Stimulated activated naive CD8-positive, alpha-beta T cell treated with anti-CD3 and anti-CD28 coated beads, Interleukin-15, amount 100 ng/mL, for 72 hours (primary cell): ENCODE data around the gene GNAS-AS1.
A peak's percentile ranks its signal among the peaks of the same experiment; 100 is the strongest.

Source experiments
- ATAC-seq: fragments of 150-1000 bp; cut with Tn5 transposase; 2 replicates; pipeline ENCODE4 v1.10.0; 2021; ENCODE audit warnings: mild to moderate bottlenecking, moderate library complexity
- DNase-seq, 2 donors: peaks; one replicate each; pipeline ENCODE4 v3.0.0; 2021 to 2022
- H3K27ac Mint-ChIP-seq, 2 donors: one replicate each; pipeline ENCODE4 v1.8.0; 2022; ENCODE audit warnings: mild to moderate bottlenecking in 2 of 2, mixed read lengths in 2 of 2, moderate library complexity in 2 of 2
- H3K27me3 Mint-ChIP-seq: one replicate; pipeline ENCODE4 v1.8.0; 2022; ENCODE audit warnings: mixed read lengths
- H3K4me1 Mint-ChIP-seq: one replicate; pipeline ENCODE4 v1.8.0; 2022; ENCODE audit warnings: mild to moderate bottlenecking, mixed read lengths
- H3K4me3 Mint-ChIP-seq, 2 donors: one replicate each; pipeline ENCODE4 v1.8.0; 2022; ENCODE audit warnings: mild to moderate bottlenecking in 2 of 2, mixed read lengths in 2 of 2, moderate library complexity in 1 of 2
- H3K9me3 Mint-ChIP-seq, 2 donors: one replicate each; pipeline ENCODE4 v1.8.0; 2022; ENCODE audit warnings: mixed read lengths in 2 of 2

GNAS-AS1 gene

GRCh38 chr20:58876437-58876836 is 25.7 kb upstream of the GNAS-AS1 start:
- H3K9me3 Mint-ChIP-seq: no peaks in the 10 kb centered on the region
- H3K27me3 Mint-ChIP-seq: no peaks in the 10 kb centered on the region
- ATAC-seq (no peak), DNase-seq (no peak)
- H3K27ac Mint-ChIP-seq: no peak overlapping the region
- peaks cover 30% of the 10 kb centered on the region for H3K4me1 Mint-ChIP-seq
- no peak overlapping the region for H3K4me3 Mint-ChIP-seq

- Mint-ChIP-seq H3K4me3 (no peak overlapping the region), H3K27me3 (no peaks in the 10 kb centered on the region), H3K27ac (no peak overlapping the region), H3K9me3 (no peaks in the 10 kb centered on the region), H3K4me1 (peaks cover 34% of the 10 kb centered on the region)
- ATAC-seq (no peak), DNase-seq (no peak)
Observed at GRCh38 chr20:58875541-58876134, 24.9 kb upstream of the GNAS-AS1 start.

DNA sequence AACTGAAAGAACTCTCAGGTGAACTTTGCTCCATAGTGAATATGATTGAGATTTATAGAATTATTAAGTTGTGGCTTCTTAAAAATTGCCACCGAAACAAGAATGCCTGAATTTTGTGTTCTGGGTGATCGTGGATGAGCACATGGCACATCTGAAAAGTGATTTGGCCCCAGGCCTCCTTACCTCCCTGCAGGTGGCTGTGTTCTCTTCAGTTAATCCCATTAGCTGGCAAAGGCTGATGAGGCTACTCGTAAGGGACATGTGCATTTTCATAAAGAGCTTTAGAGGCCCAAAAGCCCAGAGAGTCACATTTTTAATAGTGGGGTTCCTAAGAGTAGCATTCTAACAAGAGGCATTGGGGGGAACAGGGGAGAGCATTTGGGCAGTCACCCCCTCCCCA is 24.4 kb upstream of the GNAS-AS1 start:
- DNase-seq (no peak), ATAC-seq (no peak)
- Mint-ChIP-seq H3K9me3 (no peaks in the 10 kb centered on the region), H3K4me3 (no peak overlapping the region), H3K27ac (no peak overlapping the region), H3K27me3 (no peaks in the 10 kb centered on the region), H3K4me1 (peaks cover 40% of the 10 kb centered on the region)

- H3K27ac Mint-ChIP-seq: no peak overlapping the region
- ATAC-seq (no peak), DNase-seq (no peak)
Observed at GRCh38 chr20:58874469-58874868, 23.8 kb upstream of the GNAS-AS1 start.

GRCh38 chr20:58871533-58872102 is 20.9 kb upstream of the GNAS-AS1 start:
- peak overlapping the region in 1 of 2 donors; percentile 4 for H3K27ac Mint-ChIP-seq
- no peaks in the 10 kb centered on the region for H3K27me3 Mint-ChIP-seq
- DNase-seq (no peak), ATAC-seq (no peak)
- H3K9me3 Mint-ChIP-seq: no peaks in the 10 kb centered on the region
- no peak overlapping the region for H3K4me3 Mint-ChIP-seq
- peaks cover 20% of the 10 kb centered on the region for H3K4me1 Mint-ChIP-seq

More at GRCh38 chr20:58874469-58874868, 23.8 kb upstream of the GNAS-AS1 start:
- Mint-ChIP-seq H3K4me1 (peaks cover 42% of the 10 kb centered on the region), H3K9me3 (no peaks in the 10 kb centered on the region), H3K4me3 (no peak overlapping the region), H3K27me3 (no peaks in the 10 kb centered on the region)

DNA sequence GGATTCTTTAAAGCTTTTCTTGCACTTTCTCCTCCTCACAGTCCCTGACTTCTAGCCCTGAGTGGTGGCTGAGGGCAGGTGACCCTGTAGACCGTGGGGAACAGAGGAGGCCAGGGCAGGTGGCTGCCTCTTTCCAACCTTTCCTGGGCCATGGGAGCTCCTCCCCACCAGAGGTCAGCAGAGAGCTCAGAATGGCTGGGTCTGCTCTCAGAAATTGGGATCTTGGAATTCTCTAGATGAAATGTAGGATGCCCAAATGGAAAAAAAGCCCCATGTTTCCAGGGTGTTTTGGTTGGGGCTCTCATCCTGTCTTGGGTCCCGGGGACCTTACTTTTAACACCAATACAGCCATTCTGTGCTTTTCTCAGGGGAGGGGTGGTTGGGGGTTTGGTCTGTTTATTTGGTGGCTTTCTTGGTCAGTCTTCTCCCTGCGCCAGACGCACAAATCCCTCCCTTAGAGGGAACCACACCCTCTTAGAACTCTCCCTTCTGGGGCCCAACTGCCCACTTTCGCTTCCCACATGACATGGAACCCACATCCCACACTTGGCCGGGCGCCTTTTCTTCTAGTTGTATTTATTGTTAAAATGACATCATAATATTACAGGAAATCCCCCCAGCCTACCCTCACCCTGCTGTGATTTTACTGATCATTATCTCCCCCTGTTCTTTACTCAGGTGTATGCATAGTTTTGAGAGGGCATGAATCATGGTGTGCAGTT is 19.8 kb upstream of the GNAS-AS1 start:
- Mint-ChIP-seq H3K27ac (peak overlapping the region; percentile 77 to 94), H3K4me1 (peaks cover 20% of the 10 kb centered on the region), H3K4me3 (peak overlapping the region; percentile 4 to 36), H3K9me3 (no peaks in the 10 kb centered on the region), H3K27me3 (no peaks in the 10 kb centered on the region)
- peak; percentile 45 to 60 for DNase-seq
- ATAC-seq: peak; percentile 88

- DNase-seq: no peak
- H3K4me3 Mint-ChIP-seq: no peak overlapping the region
- no peaks in the 10 kb centered on the region for H3K27me3 Mint-ChIP-seq
- no peak for ATAC-seq
- no peaks in the 10 kb centered on the region for H3K9me3 Mint-ChIP-seq
- H3K27ac Mint-ChIP-seq: peak overlapping the region in 1 of 2 donors; percentile 94
- H3K4me1 Mint-ChIP-seq: peaks cover 20% of the 10 kb centered on the region
Observed at GRCh38 chr20:58869662-58870227, 19.0 kb upstream of the GNAS-AS1 start.

DNA sequence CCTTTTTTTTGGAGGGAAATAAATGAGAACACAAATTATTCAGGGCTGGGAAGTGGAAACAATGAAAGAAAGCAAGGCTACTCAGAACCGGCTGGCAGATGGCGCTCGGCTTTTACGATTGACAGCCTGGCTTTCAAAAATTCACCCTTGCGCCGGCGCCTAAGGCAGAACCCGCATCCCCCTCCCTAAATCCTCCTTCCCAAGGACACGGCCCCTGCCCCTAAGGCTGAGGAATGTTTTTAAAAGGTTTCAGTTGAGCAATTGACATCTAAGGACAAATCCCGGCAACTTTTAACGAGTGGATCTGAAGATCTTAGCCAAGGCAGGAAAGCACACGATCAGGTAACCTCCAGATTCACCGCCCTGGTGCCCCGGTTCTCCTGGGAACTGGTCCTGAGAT is 18.1 kb upstream of the GNAS-AS1 start:
- Mint-ChIP-seq H3K27ac (no peak overlapping the region), H3K9me3 (no peaks in the 10 kb centered on the region), H3K4me3 (no peak overlapping the region), H3K4me1 (peaks cover 20% of the 10 kb centered on the region), H3K27me3 (no peaks in the 10 kb centered on the region)
- no peak for ATAC-seq
- no peak for DNase-seq

GRCh38 chr20:58867211-58867610 is 16.5 kb upstream of the GNAS-AS1 start:
- peaks cover 20% of the 10 kb centered on the region for H3K4me1 Mint-ChIP-seq
- DNase-seq (no peak), ATAC-seq (no peak)
- H3K27me3 Mint-ChIP-seq: peaks cover 7% of the 10 kb centered on the region
- H3K4me3 Mint-ChIP-seq: no peak overlapping the region
- no peaks in the 10 kb centered on the region for H3K9me3 Mint-ChIP-seq
- H3K27ac Mint-ChIP-seq: no peak overlapping the region

GRCh38 chr20:58865843-58866242 is 15.1 kb upstream of the GNAS-AS1 start:
- ATAC-seq: no peak
- Mint-ChIP-seq H3K4me1 (peaks cover 10% of the 10 kb centered on the region), H3K27ac (peak overlapping the region in 1 of 2 donors; percentile 37), H3K9me3 (no peaks in the 10 kb centered on the region), H3K4me3 (no peak overlapping the region), H3K27me3 (peaks cover 17% of the 10 kb centered on the region)
- DNase-seq: no peak

DNA sequence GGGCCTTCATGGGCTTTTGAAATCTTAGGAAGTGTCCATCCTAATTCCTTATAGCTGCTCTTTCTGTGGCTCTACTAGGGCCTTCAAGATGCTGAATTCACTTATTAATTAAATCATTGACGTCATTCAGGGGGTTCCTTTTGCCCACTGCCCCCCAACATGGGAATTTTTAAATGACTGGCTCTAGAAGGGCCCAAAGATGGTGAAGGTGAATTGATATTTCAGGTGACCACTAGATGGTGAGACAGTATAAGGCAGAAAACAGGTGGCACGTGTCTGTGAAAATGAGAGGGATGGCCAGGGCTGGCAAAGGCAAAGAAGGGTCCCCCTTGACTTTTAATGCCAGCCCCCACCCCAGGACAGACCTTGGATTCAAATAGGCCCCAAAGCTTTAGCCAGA is 13.6 kb upstream of the GNAS-AS1 start:
- Mint-ChIP-seq H3K4me1 (no peaks in the 10 kb centered on the region), H3K27me3 (peaks cover 26% of the 10 kb centered on the region), H3K9me3 (no peaks in the 10 kb centered on the region), H3K4me3 (no peak overlapping the region), H3K27ac (no peak overlapping the region)
- DNase-seq (no peak), ATAC-seq (no peak)

GRCh38 chr20:58863044-58863790 is 12.5 kb upstream of the GNAS-AS1 start:
- no peaks in the 10 kb centered on the region for H3K9me3 Mint-ChIP-seq
- H3K4me3 Mint-ChIP-seq: no peak overlapping the region
- ATAC-seq (no peak), DNase-seq (no peak)
- H3K27me3 Mint-ChIP-seq: peaks cover 37% of the 10 kb centered on the region
- no peak overlapping the region for H3K27ac Mint-ChIP-seq
- H3K4me1 Mint-ChIP-seq: no peaks in the 10 kb centered on the region

GRCh38 chr20:58855506-58856389 is 5.0 kb upstream of the GNAS-AS1 start:
- peaks cover 44% of the 10 kb centered on the region for H3K4me1 Mint-ChIP-seq
- no peak for DNase-seq
- H3K27ac Mint-ChIP-seq: no peak overlapping the region
- peak overlapping the region; percentile 62 to 75 for H3K4me3 Mint-ChIP-seq
- no peak for ATAC-seq
- no peaks in the 10 kb centered on the region for H3K9me3 Mint-ChIP-seq
- H3K27me3 Mint-ChIP-seq: peaks cover 85% of the 10 kb centered on the region

DNA sequence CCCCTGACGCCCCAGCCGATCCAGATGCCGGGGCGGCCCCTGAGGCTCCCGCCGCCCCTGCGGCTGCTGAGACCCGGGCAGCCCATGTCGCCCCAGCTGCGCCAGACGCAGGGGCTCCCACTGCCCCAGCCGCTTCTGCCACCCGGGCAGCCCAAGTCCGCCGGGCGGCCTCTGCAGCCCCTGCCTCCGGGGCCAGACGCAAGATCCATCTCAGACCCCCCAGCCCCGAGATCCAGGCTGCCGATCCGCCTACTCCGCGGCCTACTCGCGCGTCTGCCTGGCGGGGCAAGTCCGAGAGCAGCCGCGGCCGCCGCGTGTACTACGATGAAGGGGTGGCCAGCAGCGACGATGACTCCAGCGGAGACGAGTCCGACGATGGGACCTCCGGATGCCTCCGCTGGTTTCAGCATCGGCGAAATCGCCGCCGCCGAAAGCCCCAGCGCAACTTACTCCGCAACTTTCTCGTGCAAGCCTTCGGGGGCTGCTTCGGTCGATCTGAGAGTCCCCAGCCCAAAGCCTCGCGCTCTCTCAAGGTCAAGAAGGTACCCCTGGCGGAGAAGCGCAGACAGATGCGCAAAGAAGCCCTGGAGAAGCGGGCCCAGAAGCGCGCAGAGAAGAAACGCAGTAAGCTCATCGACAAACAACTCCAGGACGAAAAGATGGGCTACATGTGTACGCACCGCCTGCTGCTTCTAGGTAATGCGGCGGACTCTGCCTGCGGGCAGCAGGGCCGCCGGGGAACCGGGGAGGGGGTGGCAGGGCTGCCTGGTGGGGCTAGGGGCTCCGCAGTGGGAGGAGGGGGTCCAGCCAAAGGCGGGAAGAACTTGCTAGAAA is 4.2 kb upstream of the GNAS-AS1 start:
- H3K4me1 Mint-ChIP-seq: peaks cover 53% of the 10 kb centered on the region
- H3K27me3 Mint-ChIP-seq: peaks cover 87% of the 10 kb centered on the region
- DNase-seq (peak in 1 of 2 donors; percentile 13), ATAC-seq (no peak)
- no peaks in the 10 kb centered on the region for H3K9me3 Mint-ChIP-seq
- peak overlapping the region; percentile 50 to 66 for H3K4me3 Mint-ChIP-seq
- H3K27ac Mint-ChIP-seq: no peak overlapping the region
